ENCODE measurements around the gene TAS1R3.

Gene TAS1R3

DNA sequence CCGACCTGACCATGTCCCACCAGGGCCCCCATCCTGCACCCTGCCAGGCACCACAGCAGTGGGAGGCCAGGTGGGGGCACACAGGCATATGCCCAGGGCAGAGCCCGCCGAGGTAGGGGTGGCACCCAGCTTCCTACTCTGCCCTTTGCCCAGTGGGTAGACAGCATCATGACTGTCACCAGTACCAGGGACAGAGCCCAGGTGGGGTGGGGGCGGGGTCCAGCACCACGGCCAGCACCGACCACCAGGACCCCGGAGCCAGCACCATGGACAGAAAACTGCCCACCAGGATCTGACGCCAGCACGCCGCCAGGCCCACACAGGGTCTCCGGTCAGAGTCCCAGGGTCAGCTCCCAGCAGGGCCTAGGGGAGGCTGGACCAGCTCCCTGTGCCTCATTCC, 3.8 kb downstream of the TAS1R3 start:
- Histone ChIP-seq H2BK15ac (replicated peaks; ENCODE audit: low read depth) (no peak overlapping the region), H3K27me3 (ENCODE audit: insufficient read depth, low read length, poor library complexity) (no peaks in the 10 kb centered on the region), H2AK5ac (ENCODE audit: low read length) (no peak overlapping the region), H3K56ac (ENCODE audit: low read length) (no peak overlapping the region), H3K4me1 (ENCODE audit: control insufficient read depth, low read depth, low read length) (no peaks in the 10 kb centered on the region), H3K23ac (ENCODE audit: low read length) (no peak overlapping the region), H3K9ac (ENCODE audit: low read length) (no peak overlapping the region), H4K5ac (ENCODE audit: low read length) (no peak overlapping the region), H3K4me3 (ENCODE audit: low read length) (no peak overlapping the region), H3K36me3 (ENCODE audit: control insufficient read depth, insufficient read depth, low read length) (no peaks in the 10 kb centered on the region), H2BK5ac (ENCODE audit: low read length) (no peak overlapping the region), H3K79me2 (ENCODE audit: control insufficient read depth, insufficient read depth, low read length) (no peaks in the 10 kb centered on the region), H4K8ac (ENCODE audit: low read depth, low read length) (no peak overlapping the region), H3K4ac (ENCODE audit: low read depth, low read length) (no peak overlapping the region), H3K4me2 (ENCODE audit: low read length) (no peak overlapping the region), H3K27ac (ENCODE audit: low read depth, low read length) (no peak overlapping the region), H3K18ac (ENCODE audit: low read length) (no peak overlapping the region), H3K79me1 (ENCODE audit: low read length) (no peaks in the 10 kb centered on the region), H2BK120ac (ENCODE audit: low read depth, low read length) (no peak overlapping the region)
- peak; percentile 63 for DNase-seq
- no CpG with 5 or more reads among the region's 11 CpGs for WGBS (ENCODE audit: extremely low coverage, insufficient coverage, low lambda C conversion rate)

DNA sequence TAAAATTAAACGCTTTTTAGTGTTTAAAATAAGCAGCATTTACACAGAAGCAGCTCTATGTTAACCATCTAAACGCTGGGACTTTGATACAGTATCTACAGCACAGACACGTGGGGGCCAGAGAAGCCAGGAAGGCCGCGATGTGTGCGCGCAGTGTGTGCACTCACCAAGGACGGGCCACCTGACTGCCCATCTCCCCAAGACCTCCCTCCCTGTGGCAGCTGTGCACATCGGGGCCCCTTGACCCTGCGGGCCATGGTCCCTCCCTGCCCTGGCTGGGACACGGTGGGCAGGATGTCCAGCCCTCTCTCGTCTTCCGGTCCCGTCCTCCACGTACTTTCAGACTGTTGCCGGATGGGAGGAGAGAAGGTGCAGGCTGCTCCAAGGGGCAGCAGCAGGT, 4.2 kb downstream of the TAS1R3 start:
- Histone ChIP-seq H3K27ac (ENCODE audit: low read depth, low read length) (no peak overlapping the region), H3K4me1 (ENCODE audit: control insufficient read depth, low read depth, low read length) (no peaks in the 10 kb centered on the region), H3K27me3 (ENCODE audit: insufficient read depth, low read length, poor library complexity) (no peaks in the 10 kb centered on the region), H3K79me1 (ENCODE audit: low read length) (no peaks in the 10 kb centered on the region), H2BK15ac (replicated peaks; ENCODE audit: low read depth) (no peak overlapping the region), H3K4me2 (ENCODE audit: low read length) (no peak overlapping the region), H3K23ac (ENCODE audit: low read length) (no peak overlapping the region), H4K8ac (ENCODE audit: low read depth, low read length) (no peak overlapping the region), H3K56ac (ENCODE audit: low read length) (no peak overlapping the region), H2BK5ac (ENCODE audit: low read length) (no peak overlapping the region), H2BK120ac (ENCODE audit: low read depth, low read length) (no peak overlapping the region), H3K18ac (ENCODE audit: low read length) (no peak overlapping the region), H3K4me3 (ENCODE audit: low read length) (no peak overlapping the region), H3K4ac (ENCODE audit: low read depth, low read length) (no peak overlapping the region), H4K5ac (ENCODE audit: low read length) (no peak overlapping the region), H3K79me2 (ENCODE audit: control insufficient read depth, insufficient read depth, low read length) (no peaks in the 10 kb centered on the region), H2AK5ac (ENCODE audit: low read length) (no peak overlapping the region), H3K36me3 (ENCODE audit: control insufficient read depth, insufficient read depth, low read length) (no peaks in the 10 kb centered on the region), H3K9ac (ENCODE audit: low read length) (no peak overlapping the region)
- DNase-seq, result no peak
- WGBS (ENCODE audit: extremely low coverage, insufficient coverage, low lambda C conversion rate), result no CpG with 5 or more reads among the region's 16 CpGs

DNA sequence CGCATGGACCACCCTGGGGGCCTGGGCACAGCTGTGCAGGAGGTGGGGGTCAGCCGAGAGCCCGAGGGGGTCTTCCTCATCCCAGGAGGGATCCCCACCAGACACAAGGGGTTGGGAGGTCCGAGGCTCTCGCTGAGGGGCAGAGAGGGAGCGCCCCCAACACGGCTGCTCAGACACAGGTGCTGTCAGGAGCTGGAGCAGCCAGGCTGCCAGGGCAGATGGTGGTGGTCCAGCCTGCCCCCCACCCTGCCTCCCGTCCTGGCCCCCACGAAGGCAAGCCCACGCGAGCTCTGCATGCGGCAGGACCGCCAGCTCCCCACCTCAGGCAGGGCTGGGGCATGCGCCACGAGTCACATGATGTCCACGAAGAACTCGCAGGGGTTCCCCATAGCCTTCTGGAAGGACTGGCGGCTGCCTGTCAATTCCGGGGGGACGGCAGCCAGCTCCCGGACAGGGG, 4.7 kb downstream of the TAS1R3 start:
- Histone ChIP-seq H3K18ac (ENCODE audit: low read length) (no peak overlapping the region), H2AK5ac (ENCODE audit: low read length) (no peak overlapping the region), H2BK5ac (ENCODE audit: low read length) (no peak overlapping the region), H3K23ac (ENCODE audit: low read length) (no peak overlapping the region), H4K8ac (ENCODE audit: low read depth, low read length) (no peak overlapping the region), H3K36me3 (ENCODE audit: control insufficient read depth, insufficient read depth, low read length) (peaks cover 2% of the 10 kb centered on the region), H3K27ac (ENCODE audit: low read depth, low read length) (no peak overlapping the region), H3K79me1 (ENCODE audit: low read length) (no peaks in the 10 kb centered on the region), H4K5ac (ENCODE audit: low read length) (no peak overlapping the region), H3K4me1 (ENCODE audit: control insufficient read depth, low read depth, low read length) (no peaks in the 10 kb centered on the region), H3K4me3 (ENCODE audit: low read length) (no peak overlapping the region), H3K4me2 (ENCODE audit: low read length) (no peak overlapping the region), H3K56ac (ENCODE audit: low read length) (no peak overlapping the region), H2BK120ac (ENCODE audit: low read depth, low read length) (no peak overlapping the region), H3K79me2 (ENCODE audit: control insufficient read depth, insufficient read depth, low read length) (no peaks in the 10 kb centered on the region), H3K4ac (ENCODE audit: low read depth, low read length) (no peak overlapping the region), H3K9ac (ENCODE audit: low read length) (no peak overlapping the region), H2BK15ac (replicated peaks; ENCODE audit: low read depth) (no peak overlapping the region), H3K27me3 (ENCODE audit: insufficient read depth, low read length, poor library complexity) (no peaks in the 10 kb centered on the region)
- no CpG with 5 or more reads among the region's 21 CpGs for WGBS (ENCODE audit: extremely low coverage, insufficient coverage, low lambda C conversion rate)
- no peak for DNase-seq

DNA sequence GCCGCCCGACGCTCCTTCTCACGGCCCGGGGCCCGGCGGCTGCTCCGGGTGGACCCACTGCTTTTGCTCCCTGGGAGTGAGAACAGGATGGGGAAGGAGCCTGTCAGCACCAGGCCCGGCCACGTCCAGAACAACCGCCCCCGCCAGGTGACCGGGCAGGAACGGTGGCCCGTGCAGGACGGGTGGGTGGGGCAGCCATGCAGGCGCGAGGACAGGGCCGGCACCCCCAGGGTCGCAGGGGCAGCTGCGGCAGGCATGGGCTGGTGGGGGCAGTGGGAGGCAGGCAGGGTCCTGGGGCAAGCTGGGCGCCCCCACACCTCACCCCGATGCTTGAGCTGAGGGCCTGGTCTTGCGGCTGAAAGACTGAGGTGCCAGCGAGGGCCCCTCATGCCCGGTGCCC, 5.4 kb downstream of the TAS1R3 start:
- Histone ChIP-seq H3K4ac (ENCODE audit: low read depth, low read length) (no peak overlapping the region), H4K8ac (ENCODE audit: low read depth, low read length) (no peak overlapping the region), H3K27ac (ENCODE audit: low read depth, low read length) (no peak overlapping the region), H3K79me1 (ENCODE audit: low read length) (no peaks in the 10 kb centered on the region), H4K5ac (ENCODE audit: low read length) (no peak overlapping the region), H3K23ac (ENCODE audit: low read length) (no peak overlapping the region), H3K56ac (ENCODE audit: low read length) (no peak overlapping the region), H3K79me2 (ENCODE audit: control insufficient read depth, insufficient read depth, low read length) (no peaks in the 10 kb centered on the region), H3K9ac (ENCODE audit: low read length) (no peak overlapping the region), H2BK120ac (ENCODE audit: low read depth, low read length) (no peak overlapping the region), H2BK15ac (replicated peaks; ENCODE audit: low read depth) (no peak overlapping the region), H2AK5ac (ENCODE audit: low read length) (no peak overlapping the region), H3K4me2 (ENCODE audit: low read length) (no peak overlapping the region), H3K4me3 (ENCODE audit: low read length) (no peak overlapping the region), H3K27me3 (ENCODE audit: insufficient read depth, low read length, poor library complexity) (no peaks in the 10 kb centered on the region), H2BK5ac (ENCODE audit: low read length) (no peak overlapping the region), H3K36me3 (ENCODE audit: control insufficient read depth, insufficient read depth, low read length) (peaks cover 6% of the 10 kb centered on the region), H3K18ac (ENCODE audit: low read length) (no peak overlapping the region), H3K4me1 (ENCODE audit: control insufficient read depth, low read depth, low read length) (no peaks in the 10 kb centered on the region)
- WGBS (ENCODE audit: extremely low coverage, insufficient coverage, low lambda C conversion rate), result no CpG with 5 or more reads among the region's 26 CpGs
- no peak for DNase-seq

DNA sequence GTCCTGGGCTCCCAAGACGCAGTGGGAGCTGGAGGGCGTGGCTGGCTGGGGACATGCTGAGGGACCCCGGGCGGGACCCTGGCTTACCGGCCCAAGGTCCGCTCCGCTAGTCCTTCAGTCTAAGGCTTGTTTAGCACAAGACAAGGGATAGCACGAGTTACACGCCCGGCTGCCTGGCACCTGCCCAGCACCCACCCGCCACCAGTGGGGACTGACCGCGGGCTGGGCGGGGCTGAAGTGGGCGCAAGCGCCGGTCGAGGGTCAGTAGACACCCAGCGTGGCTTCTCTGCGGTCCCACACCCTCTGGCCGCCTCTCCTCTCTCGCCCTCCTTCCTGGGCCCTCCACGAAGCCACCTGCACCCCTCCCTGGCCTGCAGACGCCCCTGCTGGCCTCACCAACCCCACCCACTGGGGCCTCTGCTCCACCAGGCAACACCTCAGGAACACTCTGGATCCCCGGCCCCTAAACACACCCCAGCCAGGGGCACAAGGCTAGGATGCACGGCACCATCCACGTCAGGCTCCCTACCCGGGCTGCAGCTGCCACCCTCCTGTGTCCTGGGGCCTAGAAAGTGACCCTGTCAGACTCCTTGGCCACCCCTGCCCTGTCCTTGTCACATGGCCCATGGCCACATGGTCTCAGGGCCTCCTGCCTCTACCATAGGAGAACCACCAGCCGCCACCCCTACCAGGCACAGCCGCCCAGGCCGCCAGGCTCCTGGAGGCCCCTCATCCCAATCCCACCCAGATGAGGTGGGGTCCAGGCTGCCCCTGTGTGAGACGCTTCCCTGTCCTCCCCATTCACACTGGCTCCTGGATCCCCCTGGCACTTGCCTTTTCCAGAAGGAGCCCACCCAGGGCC, 6.1 kb downstream of the TAS1R3 start:
- DNase-seq, result no peak
- H3K79me2 ChIP-seq (ENCODE audit: control insufficient read depth, insufficient read depth, low read length), result no peaks in the 10 kb centered on the region
- no peak overlapping the region for H4K8ac ChIP-seq (ENCODE audit: low read depth, low read length)
- no peak overlapping the region for H3K4ac ChIP-seq (ENCODE audit: low read depth, low read length)
- H3K23ac ChIP-seq (ENCODE audit: low read length), result no peak overlapping the region
- H3K27ac ChIP-seq (ENCODE audit: low read depth, low read length), result no peak overlapping the region
- no peak overlapping the region for H3K9ac ChIP-seq (ENCODE audit: low read length)
- H3K27me3 ChIP-seq (ENCODE audit: insufficient read depth, low read length, poor library complexity), result no peaks in the 10 kb centered on the region
- no peak overlapping the region for H3K4me3 ChIP-seq (ENCODE audit: low read length)
- H3K36me3 ChIP-seq (ENCODE audit: control insufficient read depth, insufficient read depth, low read length), result peaks cover 7% of the 10 kb centered on the region
- no peak overlapping the region for H2BK120ac ChIP-seq (ENCODE audit: low read depth, low read length)
- no peak overlapping the region for H2BK5ac ChIP-seq (ENCODE audit: low read length)
- whole genome bisulfite sequencing (ENCODE audit: extremely low coverage, insufficient coverage, low lambda C conversion rate), result no CpG with 5 or more reads among the region's 32 CpGs
- no peak overlapping the region for H2BK15ac ChIP-seq (replicated peaks; ENCODE audit: low read depth)
- no peak overlapping the region for H4K5ac ChIP-seq (ENCODE audit: low read length)
- H3K79me1 ChIP-seq (ENCODE audit: low read length), result no peaks in the 10 kb centered on the region
- H3K4me1 ChIP-seq (ENCODE audit: control insufficient read depth, low read depth, low read length), result no peaks in the 10 kb centered on the region
- H2AK5ac ChIP-seq (ENCODE audit: low read length), result no peak overlapping the region
- H3K18ac ChIP-seq (ENCODE audit: low read length), result no peak overlapping the region
- H3K56ac ChIP-seq (ENCODE audit: low read length), result no peak overlapping the region
- H3K4me2 ChIP-seq (ENCODE audit: low read length), result no peak overlapping the region

DNA sequence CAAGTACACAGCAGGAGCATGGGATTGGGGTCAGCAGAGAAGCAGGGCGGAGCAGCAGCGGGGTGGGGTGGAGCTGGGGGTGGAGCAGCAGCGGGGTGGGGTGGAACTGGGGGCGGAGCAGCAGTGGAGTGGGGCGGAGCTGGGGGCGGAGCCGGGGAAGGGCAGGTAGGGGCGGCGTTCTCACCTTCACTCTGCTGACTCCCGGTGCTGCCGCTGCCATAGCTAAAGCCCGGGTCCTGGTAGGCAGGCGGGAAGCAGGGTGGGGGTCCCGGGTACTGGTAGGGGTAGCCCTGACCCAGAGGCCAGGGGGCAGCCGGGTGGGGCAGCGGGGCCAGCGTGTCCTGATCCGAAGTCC, 6.7 kb downstream of the TAS1R3 start:
- Histone ChIP-seq H3K9ac (ENCODE audit: low read length) (no peak overlapping the region), H2AK5ac (ENCODE audit: low read length) (no peak overlapping the region), H2BK120ac (ENCODE audit: low read depth, low read length) (no peak overlapping the region), H2BK15ac (replicated peaks; ENCODE audit: low read depth) (no peak overlapping the region), H3K4me2 (ENCODE audit: low read length) (no peak overlapping the region), H4K8ac (ENCODE audit: low read depth, low read length) (no peak overlapping the region), H3K18ac (ENCODE audit: low read length) (no peak overlapping the region), H3K23ac (ENCODE audit: low read length) (no peak overlapping the region), H3K56ac (ENCODE audit: low read length) (no peak overlapping the region), H3K27ac (ENCODE audit: low read depth, low read length) (no peak overlapping the region), H3K79me1 (ENCODE audit: low read length) (no peaks in the 10 kb centered on the region), H4K5ac (ENCODE audit: low read length) (no peak overlapping the region), H3K4ac (ENCODE audit: low read depth, low read length) (no peak overlapping the region), H3K36me3 (ENCODE audit: control insufficient read depth, insufficient read depth, low read length) (peaks cover 7% of the 10 kb centered on the region), H3K79me2 (ENCODE audit: control insufficient read depth, insufficient read depth, low read length) (no peaks in the 10 kb centered on the region), H2BK5ac (ENCODE audit: low read length) (no peak overlapping the region), H3K4me1 (ENCODE audit: control insufficient read depth, low read depth, low read length) (no peaks in the 10 kb centered on the region), H3K4me3 (ENCODE audit: low read length) (no peak overlapping the region), H3K27me3 (ENCODE audit: insufficient read depth, low read length, poor library complexity) (no peaks in the 10 kb centered on the region)
- whole genome bisulfite sequencing (ENCODE audit: extremely low coverage, insufficient coverage, low lambda C conversion rate), result no CpG with 5 or more reads among the region's 18 CpGs
- no peak for DNase-seq
